Right lobe of liver (tissue), 6 donors: ENCODE data around the gene WWC1. TPM values are rescaled to one million over a fixed set of nuclear protein-coding genes. Genes with fewer than 3 reads are reported as not detected.
A peak's percentile ranks its signal among the peaks of the same experiment; 100 is the strongest.

Experiments used
- ATAC-seq, 4 donors: fragments of 200-7000 bp; cut with Tn5 transposase; one replicate each; pipeline ENCODE4 v1.9.1; 2020; ENCODE audit warnings: mild to moderate bottlenecking in 4 of 4, moderate library complexity in 4 of 4
- DNase-seq, 3 donors: peaks; one replicate each; pipeline ENCODE4 v3.0.0-alpha.2; 2020
- H3K27ac ChIP-seq, 3 donors: fragments of 200-600 bp; one replicate each; pipeline ENCODE4 v1.8.0; 2022
- H3K27me3 ChIP-seq, 2 donors: fragments of 200-600 bp; one replicate each; pipeline ENCODE4 v1.8.0; 2022
- H3K36me3 ChIP-seq, 4 donors: fragments of 200-600 bp; sonication (generic) in 1 of 4; one replicate each; pipeline versions ENCODE4 v1.5.1 to v1.8.0; 2017 to 2022; ENCODE audit warnings: control low read depth in 1 of 4
- H3K4me1 ChIP-seq, 4 donors: fragments of 200-600 bp; sonication (generic) in 1 of 4; one replicate each; pipeline versions ENCODE4 v1.5.1 to v1.8.0; 2017 to 2022; ENCODE audit warnings: control low read depth in 1 of 4
- H3K4me3 ChIP-seq, 3 donors: fragments of 200-600 bp; one replicate each; pipeline ENCODE4 v1.8.0; 2022
- H3K9me3 ChIP-seq, 4 donors: fragments of 200-600 bp; sonication (generic) in 1 of 4; one replicate each; pipeline versions ENCODE4 v1.5.1 to v1.8.0; 2017 to 2022; ENCODE audit warnings: control low read depth in 1 of 4
- POLR2A ChIP-seq: fragments of 450-650 bp; IDR thresholded peaks from one replicate; pipeline ENCODE4 v1.6.1; 2017; ENCODE audit warnings: antibody characterized with exemption, mild to moderate bottlenecking
- WGBS: methylation state at CpG from one replicate; pipeline ENCODE4 v1.1.6; 2018; ENCODE audit warnings: low coverage, low lambda C conversion rate; ENCODE audit not compliant: insufficient coverage; ENCODE audit errors: missing lambda C conversion rate; 5-methylcytosine and 5-hydroxymethylcytosine counted together
- intact Hi-C, 2 donors: fragments of 100-400 bp; cut with DNase I; formaldehyde crosslinking; loops; one replicate each; pipeline versions ENCODE4 v1.11.2 to v1.14.1; 2022
- total RNA-seq, 6 experiments: library from RNA; depleted of rRNA in 2 of 6; stranded (reverse); fragments of >200 nt in 2 of 6; fragmentation: NEBNext Ultra II Directional in 3 of 6; extraction: Animal tissue kit (Norgen Biotek cat#: 25700) in 3 of 6; gene quantifications; one replicate each; pipeline versions ENCODE4 v1.1.0 to v1.2.4, GENCODE V29; 2016 to 2023
- TF ChIP-seq, protein P1 (sequence below), 4 donors: fragments of 200-600 bp in 3 of 4; fragments of 450-650 bp in 1 of 4; IDR thresholded peaks; one replicate each; pipeline versions ENCODE4 v1.5.1 to v1.8.0; 2016 to 2022; ENCODE audit warnings: antibody characterized with exemption in 4 of 4, mild to moderate bottlenecking in 2 of 4
- donor health status: DM: no; HTN: yes; CAD: no.
- donor health status: DM: no; HTN: no; CAD: no.
- donor health status: DM: no; HTN: no; CAD: no.
- donor health status: DM: no; HTN: yes; CAD: no.
- donor health status: DM: no; HTN: yes; CAD: no.

The WWC1 gene
- total RNA-seq, 6 experiments from 2014 or later = 9.6 to 74.4 (median 23.5) TPM

DNA sequence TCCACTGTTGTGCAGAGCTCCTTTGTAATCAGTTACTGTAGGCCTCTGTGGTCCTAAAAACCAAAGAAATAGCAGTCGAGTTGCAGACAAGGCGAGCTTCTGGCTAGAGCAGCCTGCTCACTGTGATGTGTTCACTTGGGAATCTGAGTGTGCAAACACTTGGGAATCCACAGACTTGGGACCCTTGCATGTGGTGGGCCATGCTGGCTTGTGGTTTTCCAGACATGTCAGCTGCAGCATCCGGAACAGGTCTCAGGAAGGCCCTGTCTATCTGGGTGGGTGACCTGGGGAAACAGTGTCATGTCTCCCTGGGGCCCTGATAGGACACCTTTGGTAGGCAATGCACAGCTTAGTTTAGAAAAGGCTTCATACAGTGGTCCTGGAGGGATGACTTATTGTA is 66.4 kb downstream of the WWC1 start:
- H3K27ac ChIP-seq = no peak overlapping the region
- intact Hi-C loops = no loop called here
- H3K4me3 ChIP-seq = no peak overlapping the region
- no peak for DNase-seq
- no peaks in the 10 kb centered on the region for H3K36me3 ChIP-seq
- no peaks in the 10 kb centered on the region for H3K9me3 ChIP-seq
- no peaks in the 10 kb centered on the region for H3K27me3 ChIP-seq
- TF ChIP-seq POLR2A = no peak
- TF ChIP-seq, protein P1, sequence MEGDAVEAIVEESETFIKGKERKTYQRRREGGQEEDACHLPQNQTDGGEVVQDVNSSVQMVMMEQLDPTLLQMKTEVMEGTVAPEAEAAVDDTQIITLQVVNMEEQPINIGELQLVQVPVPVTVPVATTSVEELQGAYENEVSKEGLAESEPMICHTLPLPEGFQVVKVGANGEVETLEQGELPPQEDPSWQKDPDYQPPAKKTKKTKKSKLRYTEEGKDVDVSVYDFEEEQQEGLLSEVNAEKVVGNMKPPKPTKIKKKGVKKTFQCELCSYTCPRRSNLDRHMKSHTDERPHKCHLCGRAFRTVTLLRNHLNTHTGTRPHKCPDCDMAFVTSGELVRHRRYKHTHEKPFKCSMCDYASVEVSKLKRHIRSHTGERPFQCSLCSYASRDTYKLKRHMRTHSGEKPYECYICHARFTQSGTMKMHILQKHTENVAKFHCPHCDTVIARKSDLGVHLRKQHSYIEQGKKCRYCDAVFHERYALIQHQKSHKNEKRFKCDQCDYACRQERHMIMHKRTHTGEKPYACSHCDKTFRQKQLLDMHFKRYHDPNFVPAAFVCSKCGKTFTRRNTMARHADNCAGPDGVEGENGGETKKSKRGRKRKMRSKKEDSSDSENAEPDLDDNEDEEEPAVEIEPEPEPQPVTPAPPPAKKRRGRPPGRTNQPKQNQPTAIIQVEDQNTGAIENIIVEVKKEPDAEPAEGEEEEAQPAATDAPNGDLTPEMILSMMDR (IDR thresholded peaks at IDR 0.05) = no peak
- WGBS = 82% methylated on average over 3 of the region's 3 CpGs
- ATAC-seq = no peak
- peaks cover 0 to 36% (median 16%) of the 10 kb centered on the region in 4 donors for H3K4me1 ChIP-seq

DNA sequence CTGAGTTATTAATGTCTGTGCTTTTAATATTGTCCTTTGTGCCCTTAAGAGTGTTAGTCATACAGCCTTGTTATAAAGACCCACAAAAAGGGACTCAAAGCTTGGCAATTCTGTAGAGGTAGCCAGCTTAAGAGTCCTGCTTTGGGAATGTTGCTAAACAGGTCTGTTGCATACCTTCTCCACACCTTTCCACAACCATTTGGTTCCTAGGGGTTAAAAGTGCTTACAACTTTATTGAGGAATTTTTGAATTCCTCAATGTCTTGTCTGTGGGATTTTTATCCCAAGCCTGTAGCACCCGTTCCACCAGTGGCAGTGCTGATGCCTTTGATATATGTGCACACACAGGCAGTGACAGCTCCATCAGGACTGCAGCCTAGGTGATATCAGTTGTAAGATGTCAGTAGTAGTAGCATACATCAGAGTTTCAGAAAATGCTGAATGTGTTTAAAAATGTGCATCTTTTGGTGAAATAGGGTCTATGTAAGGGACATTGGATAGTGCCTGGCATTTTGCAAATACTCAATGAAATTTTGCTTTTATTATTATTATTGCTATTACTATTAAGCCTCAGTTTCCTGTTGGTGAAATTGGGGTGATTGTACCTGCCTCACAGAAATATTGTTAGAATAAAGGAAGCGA is 68.5 kb downstream of the WWC1 start:
- 65% methylated on average over 2 of the region's 2 CpGs for WGBS
- no peak for ATAC-seq

DNA sequence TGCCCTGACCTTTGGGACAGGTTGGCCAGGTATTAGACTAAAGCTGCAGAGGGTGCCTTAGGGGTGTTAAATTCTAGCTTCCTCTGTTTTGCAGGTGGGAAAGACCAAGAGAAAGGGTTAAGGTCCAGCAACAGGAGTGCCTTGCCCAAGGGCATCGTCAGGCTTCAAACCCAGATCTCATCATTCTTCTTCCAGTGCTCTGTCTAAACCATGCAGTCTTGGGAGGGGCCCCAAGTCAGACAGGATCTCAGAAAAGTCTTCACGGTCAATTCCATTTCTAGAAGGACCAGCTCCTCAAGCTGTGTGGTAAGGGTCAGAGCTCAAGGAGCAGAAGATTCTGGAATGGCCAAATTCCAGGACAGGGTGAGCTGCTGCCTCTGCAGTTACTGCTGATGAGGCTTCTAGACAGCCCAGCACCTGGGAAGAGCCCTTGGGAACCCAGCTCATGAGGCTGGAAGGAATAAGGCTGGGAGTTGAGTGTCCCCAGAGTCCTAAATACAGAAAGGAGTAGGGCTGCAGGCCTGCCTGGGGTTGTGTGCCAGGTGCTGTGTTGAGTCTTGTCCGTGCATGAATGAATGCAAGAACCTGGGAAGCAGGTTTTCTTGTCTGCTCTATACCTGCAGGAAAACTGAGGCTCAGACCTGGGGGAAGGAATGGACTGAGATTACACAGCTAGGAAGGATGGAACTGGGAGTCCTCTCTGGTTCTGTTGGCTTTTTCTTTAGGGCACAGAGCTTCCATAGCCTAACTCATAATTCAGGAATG is 69.3 kb downstream of the WWC1 start:
- intact Hi-C loops = no loop called here
- TF ChIP-seq, protein P1 (IDR thresholded peaks at IDR 0.05) = no peak
- TF ChIP-seq POLR2A = no peak
- DNase-seq (no peak), ATAC-seq (no peak)
- no peak overlapping the region for H3K4me3 ChIP-seq
- H3K27ac ChIP-seq = no peak overlapping the region
- H3K36me3 ChIP-seq = no peaks in the 10 kb centered on the region
- peaks cover 0 to 23% (median 6%) of the 10 kb centered on the region in 4 donors for H3K4me1 ChIP-seq
- H3K9me3 ChIP-seq = no peaks in the 10 kb centered on the region
- no peaks in the 10 kb centered on the region for H3K27me3 ChIP-seq
- WGBS = 80% methylated on average over 1 of the region's 3 CpGs

More for the DNA sequence above, 68.5 kb downstream of the WWC1 start:
- H3K27me3 ChIP-seq = no peaks in the 10 kb centered on the region
- H3K9me3 ChIP-seq = no peaks in the 10 kb centered on the region
- peaks cover 0 to 16% (median 6%) of the 10 kb centered on the region in 4 donors for H3K4me1 ChIP-seq
- no peak overlapping the region for H3K27ac ChIP-seq
- TF ChIP-seq POLR2A = no peak
- TF ChIP-seq, protein P1 (IDR thresholded peaks at IDR 0.05) = no peak
- no peak for DNase-seq
- H3K4me3 ChIP-seq = no peak overlapping the region
- H3K36me3 ChIP-seq = no peaks in the 10 kb centered on the region
- intact Hi-C loops = no loop called here

DNA sequence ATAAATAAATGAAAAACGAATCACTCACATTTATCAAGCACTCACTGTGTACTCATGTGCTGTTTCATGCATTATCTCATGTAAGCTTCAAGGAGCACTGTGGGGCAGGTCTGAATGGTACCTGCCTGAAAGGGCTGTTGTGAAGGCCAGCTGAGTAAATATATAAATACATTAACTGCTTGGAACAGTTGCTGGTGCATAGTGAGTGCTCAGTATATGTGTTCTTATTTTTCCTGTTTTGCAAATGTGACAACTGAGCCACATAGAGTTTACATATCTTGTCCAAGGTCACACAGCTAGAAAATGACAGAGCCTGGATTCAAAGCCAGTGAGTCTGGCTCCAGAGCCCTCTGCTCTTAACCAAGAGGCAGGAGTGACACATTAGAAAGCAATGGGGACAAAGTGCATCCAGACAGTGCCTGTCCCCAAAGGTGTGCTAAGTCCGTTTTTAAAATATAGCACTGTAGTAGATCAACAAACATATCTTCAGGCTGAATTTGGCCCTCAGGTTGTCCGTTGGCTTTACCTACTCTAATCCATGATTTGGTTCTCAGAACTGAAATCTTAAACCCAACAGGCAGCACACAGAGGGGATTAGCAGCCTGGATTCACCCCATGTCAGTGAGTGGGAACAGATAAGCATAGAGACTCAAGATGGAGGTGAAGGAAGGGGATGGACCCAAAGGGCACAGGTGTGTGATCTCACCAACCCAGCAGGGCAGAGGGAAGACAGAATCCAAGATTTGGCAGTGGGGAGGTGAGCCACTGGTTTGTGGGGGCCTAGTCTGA is 70.8 kb downstream of the WWC1 start:
- Histone ChIP-seq H3K27me3 (no peaks in the 10 kb centered on the region), H3K4me3 (no peak overlapping the region), H3K4me1 (peaks cover 0 to 28% (median 6%) of the 10 kb centered on the region in 4 donors), H3K27ac (peak overlapping the region in 1 of 3 donors; percentile 60), H3K9me3 (no peaks in the 10 kb centered on the region), H3K36me3 (no peaks in the 10 kb centered on the region)
- ATAC-seq (peak; percentile 85 to 94 (median 88)), DNase-seq (peak in 1 of 3 donors; percentile 56)
- TF ChIP-seq POLR2A = no peak
- TF ChIP-seq, protein P1 (IDR thresholded peaks at IDR 0.05) = no peak
- intact Hi-C loops = no loop called here
- 22% methylated on average over 3 of the region's 3 CpGs for WGBS
